RWPE1 (cell line): ENCODE results near the gene UBAP1L.
A peak's percentile ranks its signal among the peaks of the same experiment; 100 is the strongest.

Experiments
- CTCF ChIA-PET: fragments of 350-600 bp; sonication (Branson Sonifier 250); formaldehyde crosslinking; extraction: SDS; loops from one replicate; lab custom pipeline; 2021; lab: Yijun Ruan, JAX
- POLR2A ChIA-PET: fragments of 400-600 bp; formaldehyde crosslinking; extraction: SDS; loops from one replicate; lab custom pipeline; 2020; ENCODE audit warnings: antibody characterized with exemption; ENCODE audit not compliant: low non-redundant PET; lab: Yijun Ruan, JAX
- DNase-seq: peaks from one replicate; pipeline ENCODE4 v3.0.0; 2012; ENCODE audit warnings: low spot score
- H3K27ac ChIP-seq: fragments of 450-650 bp; 2 replicates; pipeline ENCODE4 v1.5.1; 2017
- TF ChIP-seq, protein P1 (sequence below): fragments of 450-650 bp; conservative IDR thresholded peaks from 2 replicates; pipeline ENCODE4 v1.5.1; 2017; ENCODE audit warnings: low read depth, mild to moderate bottlenecking

Gene UBAP1L

DNA sequence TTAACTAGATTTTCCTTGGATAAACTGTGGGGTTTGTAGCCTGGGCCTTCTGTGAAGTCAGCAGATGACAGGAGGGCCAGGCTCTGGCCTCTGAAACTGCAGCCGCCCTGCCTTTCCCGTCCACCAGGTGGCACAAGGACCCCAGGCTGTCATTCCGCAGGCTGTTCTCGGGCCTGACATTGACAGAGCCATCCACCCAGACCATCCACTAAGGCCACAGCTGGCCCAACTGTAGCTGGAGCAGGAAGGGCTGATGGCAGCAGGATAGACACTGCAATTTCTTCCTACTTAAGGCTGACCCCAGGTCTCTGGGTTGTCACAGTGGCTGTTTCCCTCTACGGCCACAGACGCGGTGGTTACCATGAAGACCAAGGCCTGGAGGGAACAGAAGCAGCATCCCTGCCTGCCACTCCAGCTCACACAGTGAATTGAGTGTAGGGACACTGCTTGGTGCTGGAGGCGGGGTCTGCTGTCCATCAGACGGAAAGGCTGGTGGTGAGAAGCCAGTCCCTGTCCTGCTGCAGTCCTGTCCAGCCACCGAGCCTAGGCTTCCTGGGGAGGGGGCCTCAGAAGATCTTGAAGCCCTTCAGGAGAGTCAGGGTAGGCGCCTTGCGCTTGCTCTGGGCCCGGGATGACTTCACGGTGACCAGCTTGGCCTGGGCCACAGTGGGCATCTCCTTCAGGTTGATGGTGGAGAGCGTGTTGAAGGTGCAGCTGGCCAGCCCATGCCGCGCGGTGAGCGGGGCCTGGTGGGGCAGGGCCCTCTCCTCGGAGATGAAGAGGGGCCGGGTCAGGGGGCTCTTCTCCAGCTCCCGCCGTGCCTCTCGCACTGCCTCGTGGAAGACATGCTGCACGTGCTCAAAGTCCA lies 60.4 kb downstream of the UBAP1L start:
- CTCF ChIA-PET, result interaction anchor here (0.5 to 2.1 kb wide), 10 partner anchors 9 to 1164 kb away, joined by 3 to 9 read pairs (median 4); no protein-coding TSS in a partner anchor
- no peak overlapping the region for H3K27ac ChIP-seq
- peak; percentile 75 for DNase-seq
- POLR2A ChIA-PET, result no interaction called here
- TF ChIP-seq, protein P1, sequence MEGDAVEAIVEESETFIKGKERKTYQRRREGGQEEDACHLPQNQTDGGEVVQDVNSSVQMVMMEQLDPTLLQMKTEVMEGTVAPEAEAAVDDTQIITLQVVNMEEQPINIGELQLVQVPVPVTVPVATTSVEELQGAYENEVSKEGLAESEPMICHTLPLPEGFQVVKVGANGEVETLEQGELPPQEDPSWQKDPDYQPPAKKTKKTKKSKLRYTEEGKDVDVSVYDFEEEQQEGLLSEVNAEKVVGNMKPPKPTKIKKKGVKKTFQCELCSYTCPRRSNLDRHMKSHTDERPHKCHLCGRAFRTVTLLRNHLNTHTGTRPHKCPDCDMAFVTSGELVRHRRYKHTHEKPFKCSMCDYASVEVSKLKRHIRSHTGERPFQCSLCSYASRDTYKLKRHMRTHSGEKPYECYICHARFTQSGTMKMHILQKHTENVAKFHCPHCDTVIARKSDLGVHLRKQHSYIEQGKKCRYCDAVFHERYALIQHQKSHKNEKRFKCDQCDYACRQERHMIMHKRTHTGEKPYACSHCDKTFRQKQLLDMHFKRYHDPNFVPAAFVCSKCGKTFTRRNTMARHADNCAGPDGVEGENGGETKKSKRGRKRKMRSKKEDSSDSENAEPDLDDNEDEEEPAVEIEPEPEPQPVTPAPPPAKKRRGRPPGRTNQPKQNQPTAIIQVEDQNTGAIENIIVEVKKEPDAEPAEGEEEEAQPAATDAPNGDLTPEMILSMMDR, result peak; percentile 96

- H3K27ac ChIP-seq, result no peak overlapping the region
- ChIA-PET CTCF (interaction anchor here (0.5 to 0.6 kb wide), 2 partner anchors 29 to 283 kb away, joined by 3 to 4 read pairs; no protein-coding TSS in a partner anchor), POLR2A (interaction anchor here (0.7 kb wide), 1 partner anchor 13 kb away, joined by 11 read pairs; no protein-coding TSS in a partner anchor)
- no peak for DNase-seq
- TF ChIP-seq, protein P1, result no peak
Measured at GRCh38 chr15:65052956-65053355, 62.0 kb downstream of the UBAP1L start.

GRCh38 chr15:65051266-65051665 lies 63.7 kb downstream of the UBAP1L start:
- DNase-seq, result no peak
- TF ChIP-seq, protein P1, result no peak
- CTCF ChIA-PET, result interaction anchor here (0.7 kb wide), 1 partner anchor 200 kb away, joined by 3 read pairs; no protein-coding TSS in a partner anchor
- H3K27ac ChIP-seq, result no peak overlapping the region
- POLR2A ChIA-PET, result interaction anchor here (0.5 kb wide), 1 partner anchor 73 kb away, joined by 3 read pairs; no protein-coding TSS in a partner anchor

- TF ChIP-seq, protein P1, result no peak
- CTCF ChIA-PET, result no interaction called here
- no peak for DNase-seq
- H3K27ac ChIP-seq, result no peak overlapping the region
- POLR2A ChIA-PET, result no interaction called here
Measured at GRCh38 chr15:65050270-65050669, 64.7 kb downstream of the UBAP1L start.

DNA sequence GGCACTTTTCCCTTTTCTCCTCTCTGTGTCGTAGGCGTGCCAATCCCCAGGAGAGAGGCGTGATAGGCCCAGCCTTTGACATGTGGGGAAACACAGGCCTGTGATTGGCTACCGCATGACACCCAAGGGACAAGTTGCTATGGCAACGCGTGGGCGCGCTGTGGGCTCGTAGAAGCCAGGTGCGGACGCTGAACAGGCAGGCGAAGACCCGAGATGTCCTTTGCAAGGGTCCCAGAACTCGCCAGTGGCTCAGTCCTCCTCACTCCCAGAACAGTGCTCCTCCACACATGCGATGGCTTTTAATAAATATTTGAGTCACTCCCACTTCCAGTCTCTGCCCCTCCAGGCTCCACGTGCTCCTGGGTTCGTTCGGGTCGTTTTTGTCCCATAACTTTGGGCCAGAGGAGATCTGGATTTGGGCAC lies 65.6 kb downstream of the UBAP1L start:
- CTCF ChIA-PET, result interaction anchor here (0.7 kb wide), 1 partner anchor 224 kb away, joined by 5 read pairs; no protein-coding TSS in a partner anchor
- TF ChIP-seq, protein P1, result no peak
- POLR2A ChIA-PET, result no interaction called here
- H3K27ac ChIP-seq, result no peak overlapping the region
- DNase-seq, result peak; percentile 100

- no peak for DNase-seq
- ChIA-PET POLR2A (interaction anchor here (0.7 kb wide), 1 partner anchor 155 kb away, joined by 7 read pairs; no protein-coding TSS in a partner anchor), CTCF (no interaction called here)
- TF ChIP-seq, protein P1, result no peak
- H3K27ac ChIP-seq, result no peak overlapping the region
Measured at GRCh38 chr15:65048241-65048640, 66.8 kb downstream of the UBAP1L start.
